Naive thymus-derived CD4-positive, alpha-beta T cell (primary cell): ENCODE results near the gene TMEM218. TPM values are rescaled to one million over a fixed set of nuclear protein-coding genes. Genes with fewer than 3 reads are reported as not detected.

Experiments used
- ATAC-seq: fragments of 150-1000 bp; cut with Tn5 transposase; 2 replicates; pipeline ENCODE4 v1.10.0; 2021; ENCODE audit warnings: mild to moderate bottlenecking, moderate library complexity
- CTCF ChIA-PET: fragments of 350-600 bp; sonication (Branson Sonifier 250); formaldehyde crosslinking; loops from one replicate; lab custom pipeline; 2021; ENCODE audit warnings: antibody characterized with exemption; lab: Charles Lee
- POLR2A ChIA-PET: fragments of 350-600 bp; sonication (Branson Sonifier 250); formaldehyde crosslinking; loops from one replicate; lab custom pipeline; 2021; ENCODE audit warnings: antibody characterized with exemption, inconsistent platforms; lab: Charles Lee
- DNase-seq, 9 donors: peaks; one replicate each; pipeline versions ENCODE4 v3.0.0 to v3.0.0-alpha.2; 2020 to 2022; ENCODE audit warnings: mixed read lengths in 1 of 9
- H3K27ac ChIP-seq: one replicate; pipeline ENCODE4 v1.7.0; 2013; ENCODE audit warnings: mild to moderate bottlenecking, low read depth, low read length, moderate library complexity
- H3K27me3 ChIP-seq, 2 donors: one replicate each; pipeline ENCODE4 v1.7.0; 2013; ENCODE audit warnings: low read length in 2 of 2, mild to moderate bottlenecking in 2 of 2, moderate library complexity in 2 of 2; ENCODE audit not compliant: control insufficient read depth in 2 of 2, insufficient read depth in 2 of 2
- H3K36me3 ChIP-seq, 3 experiments: 1 replicate in 2 of 3; 2 replicates in 1 of 3; pipeline ENCODE4 v1.7.0; 2013; ENCODE audit warnings: low read length in 3 of 3, mild to moderate bottlenecking in 3 of 3, moderate library complexity in 1 of 3; ENCODE audit not compliant: insufficient read depth in 3 of 3, control insufficient read depth in 2 of 3
- H3K4me1 ChIP-seq, 2 donors: one replicate each; pipeline ENCODE4 v1.7.0; 2013; ENCODE audit warnings: low read length in 2 of 2, mild to moderate bottlenecking in 2 of 2, moderate library complexity in 1 of 2; ENCODE audit not compliant: control insufficient read depth in 2 of 2, insufficient read depth in 2 of 2
- H3K4me3 ChIP-seq: 2 replicates; pipeline ENCODE4 v1.7.0; 2013; ENCODE audit warnings: mild to moderate bottlenecking, low read length
- H3K9me3 ChIP-seq, 3 experiments: 1 replicate in 2 of 3; 2 replicates in 1 of 3; pipeline ENCODE4 v1.7.0; 2013; ENCODE audit warnings: low read length in 3 of 3; ENCODE audit not compliant: control insufficient read depth in 2 of 3
- H3K27ac Mint-ChIP-seq, 9 donors: one replicate each; pipeline ENCODE4 v1.8.0; 2020 to 2022; ENCODE audit warnings: mixed read lengths in 9 of 9, mild to moderate bottlenecking in 8 of 9, moderate library complexity in 5 of 9, inconsistent platforms in 2 of 9
- H3K27me3 Mint-ChIP-seq, 5 donors: one replicate each; pipeline ENCODE4 v1.8.0; 2021 to 2022; ENCODE audit warnings: mixed read lengths in 5 of 5, mild to moderate bottlenecking in 1 of 5
- H3K36me3 Mint-ChIP-seq, 5 donors: one replicate each; pipeline ENCODE4 v1.8.0; 2020 to 2022; ENCODE audit warnings: mixed read lengths in 5 of 5, mild to moderate bottlenecking in 3 of 5, inconsistent platforms in 1 of 5
- H3K4me1 Mint-ChIP-seq, 7 donors: one replicate each; pipeline ENCODE4 v1.8.0; 2020 to 2022; ENCODE audit warnings: mixed read lengths in 7 of 7, mild to moderate bottlenecking in 3 of 7, inconsistent platforms in 1 of 7
- H3K4me3 Mint-ChIP-seq, 10 donors: one replicate each; pipeline ENCODE4 v1.8.0; 2020 to 2022; ENCODE audit warnings: mild to moderate bottlenecking in 10 of 10, mixed read lengths in 10 of 10, moderate library complexity in 6 of 10, inconsistent platforms in 2 of 10
- H3K9me3 Mint-ChIP-seq, 11 donors: one replicate each; pipeline ENCODE4 v1.8.0; 2020 to 2022; ENCODE audit warnings: mixed read lengths in 11 of 11, mild to moderate bottlenecking in 4 of 11, inconsistent platforms in 1 of 11, moderate library complexity in 1 of 11
- intact Hi-C, 2 donors: fragments of 100-400 bp; cut with micrococcal nuclease; formaldehyde crosslinking; loops; one replicate each; pipeline ENCODE4 v1.15.1; 2023
- polyA plus RNA-seq, 2 donors: library from polyadenylated mRNA; unstranded; fragments of 300-500 nt; fragmentation: Illumina TruSeq; gene quantifications; one replicate each; pipeline ENCODE4 v1.2.3, GENCODE V29; 2021
- total RNA-seq, 6 experiments: library from RNA in 5 of 6; stranded (reverse) in 5 of 6; gene quantifications; 1 replicate in 5 of 6; 2 replicates in 1 of 6; pipeline ENCODE4 v1.2.3 and lab custom pipeline; 2021 to 2026

TMEM218 gene
- total and polyA plus RNA-seq, 7 experiments from 2014 or later: 10.2 to 36.1 (median 17.3) TPM

GRCh38 chr11:125132596-125132995 is 21.2 kb upstream of the TMEM218 start:
- H3K4me1 ChIP-seq: no peaks in the 10 kb centered on the region
- H3K36me3 ChIP-seq: no peaks in the 10 kb centered on the region
- no peaks in the 10 kb centered on the region for H3K9me3 ChIP-seq
- ChIA-PET CTCF (no interaction called here), POLR2A (no interaction called here)
- Mint-ChIP-seq H3K4me1 (no peaks in the 10 kb centered on the region), H3K36me3 (peaks cover 0 to 9% (median 0%) of the 10 kb centered on the region in 5 donors), H3K27me3 (peaks cover 42 to 62% (median 55%) of the 10 kb centered on the region in 5 donors), H3K9me3 (peaks cover 0 to 6% (median 0%) of the 10 kb centered on the region in 11 donors), H3K4me3 (no peak overlapping the region), H3K27ac (no peak overlapping the region)
- ATAC-seq (no peak), DNase-seq (no peak)
- no peaks in the 10 kb centered on the region for H3K27me3 ChIP-seq
- H3K27ac ChIP-seq: no peak overlapping the region
- intact Hi-C loops: no loop called here
- H3K4me3 ChIP-seq: no peak overlapping the region

GRCh38 chr11:125132071-125132470 is 20.6 kb upstream of the TMEM218 start:
- Mint-ChIP-seq H3K36me3 (peaks cover 0 to 9% (median 0%) of the 10 kb centered on the region in 5 donors), H3K9me3 (peaks cover 0 to 6% (median 0%) of the 10 kb centered on the region in 11 donors), H3K27ac (no peak overlapping the region), H3K4me1 (no peaks in the 10 kb centered on the region), H3K4me3 (no peak overlapping the region), H3K27me3 (peaks cover 48 to 68% (median 60%) of the 10 kb centered on the region in 5 donors)
- H3K4me3 ChIP-seq: no peak overlapping the region
- no peaks in the 10 kb centered on the region for H3K4me1 ChIP-seq
- intact Hi-C loops: no loop called here
- POLR2A ChIA-PET: no interaction called here
- H3K36me3 ChIP-seq: no peaks in the 10 kb centered on the region
- no peaks in the 10 kb centered on the region for H3K27me3 ChIP-seq
- ATAC-seq (no peak), DNase-seq (no peak)
- CTCF ChIA-PET: no interaction called here
- no peaks in the 10 kb centered on the region for H3K9me3 ChIP-seq
- no peak overlapping the region for H3K27ac ChIP-seq

GRCh38 chr11:125129316-125129993 is 18.0 kb upstream of the TMEM218 start:
- Mint-ChIP-seq H3K27ac (no peak overlapping the region), H3K4me1 (no peaks in the 10 kb centered on the region), H3K9me3 (peaks cover 0 to 6% (median 0%) of the 10 kb centered on the region in 11 donors), H3K4me3 (no peak overlapping the region), H3K36me3 (peaks cover 0 to 9% (median 0%) of the 10 kb centered on the region in 5 donors), H3K27me3 (peaks cover 41 to 64% (median 59%) of the 10 kb centered on the region in 5 donors)
- Histone ChIP-seq H3K27ac (no peak overlapping the region), H3K27me3 (peaks cover 0 to 7% of the 10 kb centered on the region in 2 donors), H3K36me3 (no peaks in the 10 kb centered on the region), H3K4me3 (no peak overlapping the region), H3K9me3 (no peaks in the 10 kb centered on the region), H3K4me1 (no peaks in the 10 kb centered on the region)
- POLR2A ChIA-PET: no interaction called here
- CTCF ChIA-PET: no interaction called here
- ATAC-seq (no peak), DNase-seq (no peak)
- intact Hi-C loops: no loop called here

GRCh38 chr11:125128450-125128849 is 17.0 kb upstream of the TMEM218 start:
- H3K9me3 Mint-ChIP-seq: peaks cover 0 to 6% (median 0%) of the 10 kb centered on the region in 11 donors
- no peaks in the 10 kb centered on the region for H3K9me3 ChIP-seq
- DNase-seq: no peak
- no peaks in the 10 kb centered on the region for H3K36me3 ChIP-seq
- H3K27me3 ChIP-seq: peaks cover 0 to 7% of the 10 kb centered on the region in 2 donors
- POLR2A ChIA-PET: no interaction called here
- H3K36me3 Mint-ChIP-seq: peaks cover 0 to 9% (median 0%) of the 10 kb centered on the region in 5 donors
- H3K4me3 Mint-ChIP-seq: no peak overlapping the region
- no peak for ATAC-seq
- CTCF ChIA-PET: no interaction called here
- H3K4me1 ChIP-seq: no peaks in the 10 kb centered on the region
- no peak overlapping the region for H3K27ac ChIP-seq
- H3K27me3 Mint-ChIP-seq: peaks cover 37 to 63% (median 51%) of the 10 kb centered on the region in 5 donors
- H3K27ac Mint-ChIP-seq: no peak overlapping the region
- H3K4me1 Mint-ChIP-seq: peaks cover 0 to 8% (median 0%) of the 10 kb centered on the region in 7 donors
- intact Hi-C loops: no loop called here
- no peak overlapping the region for H3K4me3 ChIP-seq

- no peak for DNase-seq
- H3K9me3 ChIP-seq: no peaks in the 10 kb centered on the region
- no peak overlapping the region for H3K27ac Mint-ChIP-seq
- no peaks in the 10 kb centered on the region for H3K4me1 ChIP-seq
- ChIA-PET POLR2A (no interaction called here), CTCF (interaction anchor here (1.2 to 4.4 kb wide), 3 partner anchors 11 to 33 kb away, joined by 4 to 18 read pairs (median 12); no protein-coding TSS in a partner anchor)
- H3K27me3 ChIP-seq: peaks cover 0 to 7% of the 10 kb centered on the region in 2 donors
- no peaks in the 10 kb centered on the region for H3K36me3 ChIP-seq
- H3K27me3 Mint-ChIP-seq: peaks cover 30 to 49% (median 43%) of the 10 kb centered on the region in 5 donors
- H3K36me3 Mint-ChIP-seq: peaks cover 0 to 5% (median 0%) of the 10 kb centered on the region in 5 donors
- H3K4me1 Mint-ChIP-seq: peaks cover 0 to 8% (median 0%) of the 10 kb centered on the region in 7 donors
- no peak overlapping the region for H3K4me3 Mint-ChIP-seq
- peak; percentile 38 for ATAC-seq
- intact Hi-C loops: loop anchor here (1.0 kb wide), 3 partner anchors 13 to 162 kb away; partner anchors contain the start of gene TMEM218 (in 1 of the 2)
- H3K4me3 ChIP-seq: no peak overlapping the region
- H3K27ac ChIP-seq: no peak overlapping the region
- no peaks in the 10 kb centered on the region for H3K9me3 Mint-ChIP-seq
Observed at GRCh38 chr11:125124618-125124992, 13.2 kb upstream of the TMEM218 start.

GRCh38 chr11:125123947-125124617 is 12.7 kb upstream of the TMEM218 start:
- H3K4me1 Mint-ChIP-seq: peaks cover 0 to 8% (median 0%) of the 10 kb centered on the region in 7 donors
- peaks cover 0 to 2% (median 0%) of the 10 kb centered on the region in 5 donors for H3K36me3 Mint-ChIP-seq
- no peak overlapping the region for H3K27ac ChIP-seq
- POLR2A ChIA-PET: interaction anchor here (1.1 kb wide), 2 partner anchors 13 to 16 kb away, joined by 3 to 5 read pairs; partner anchors contain the start of gene TMEM218
- H3K27me3 Mint-ChIP-seq: peaks cover 26 to 45% (median 43%) of the 10 kb centered on the region in 5 donors
- no peak overlapping the region for H3K4me3 Mint-ChIP-seq
- no peaks in the 10 kb centered on the region for H3K4me1 ChIP-seq
- intact Hi-C loops: loop anchor here (1.0 kb wide), 3 partner anchors 13 to 162 kb away; partner anchors contain the start of gene TMEM218 (in 1 of the 2)
- no peaks in the 10 kb centered on the region for H3K9me3 Mint-ChIP-seq
- no peak overlapping the region for H3K4me3 ChIP-seq
- H3K27me3 ChIP-seq: peaks cover 0 to 7% of the 10 kb centered on the region in 2 donors
- CTCF ChIA-PET: interaction anchor here (1.2 to 4.4 kb wide), 3 partner anchors 11 to 33 kb away, joined by 4 to 18 read pairs (median 12); no protein-coding TSS in a partner anchor
- no peaks in the 10 kb centered on the region for H3K36me3 ChIP-seq
- H3K9me3 ChIP-seq: no peaks in the 10 kb centered on the region
- ATAC-seq (peak; percentile 78), DNase-seq (peak in 5 of 9 donors; percentile 16 to 29 (median 20))
- no peak overlapping the region for H3K27ac Mint-ChIP-seq
